GM23248 (cell line): ENCODE data around the gene C2CD2L.

ENCODE experiments used
- EZH2 ChIP-seq: fragments of 200-600 bp; sonication (generic); IDR thresholded peaks from 2 replicates; pipeline ENCODE4 v1.6.1; 2018; ENCODE audit warnings: antibody characterized with exemption, mild to moderate bottlenecking; ENCODE audit not compliant: insufficient read depth, poor library complexity, severe bottlenecking
- EZH2phosphoT487 ChIP-seq: fragments of 200-600 bp; sonication (generic); IDR thresholded peaks from 2 replicates; pipeline ENCODE4 v1.6.1; 2018; ENCODE audit warnings: antibody characterized with exemption, moderate library complexity, mild to moderate bottlenecking, low read depth; ENCODE audit not compliant: insufficient read depth

GRCh38 chr11:119161871-119162270 lies 54.7 kb downstream of the C2CD2L start:
- TF ChIP-seq EZH2 (no peak), EZH2phosphoT487 (no peak)
